Astrocyte (in vitro differentiated cells and primary cell): Measurements from ENCODE around the gene ARHGAP24.

ENCODE experiments used
- CTCF ChIP-seq: IDR thresholded peaks from 2 replicates; pipeline ENCODE4 v1.5.1; 2011; ENCODE audit warnings: low read depth, mild to moderate bottlenecking, inconsistent platforms, low read length, moderate library complexity; ENCODE audit not compliant: insufficient read depth
- EZH2 ChIP-seq: IDR thresholded peaks from 2 replicates; pipeline ENCODE4 v1.6.1; 2012; ENCODE audit warnings: mild to moderate bottlenecking, low read length, inconsistent platforms; ENCODE audit not compliant: insufficient read depth

- TF ChIP-seq CTCF = no peak
- TF ChIP-seq EZH2 = no peak
Measured at GRCh38 chr4:85736571-85736970, 261.6 kb downstream of the ARHGAP24 start.
